GM13977 (cell line): ENCODE data around the gene STAT4.

Source experiments
- DNase-seq: peaks from one replicate; pipeline ENCODE4 v3.0.0; 2012; ENCODE audit warnings: low spot score
- in situ Hi-C: fragments of 300-500 bp; cut with MboI; formaldehyde crosslinking; loops from one replicate; pipeline ENCODE4 v1.12.0; 2022; ENCODE audit warnings: low sequenced_read_pairs, low pct_unique_long_range_greater_than_20kb, mixed read lengths, inconsistent platforms; ENCODE audit not compliant: unreplicated experiment
- TF ChIP-seq, protein P1 (sequence below): IDR thresholded peaks from 2 replicates; pipeline ENCODE4 v1.5.1; 2012; ENCODE audit warnings: mild to moderate bottlenecking, control low read depth; ENCODE audit not compliant: insufficient read depth; ENCODE audit errors: extremely low read depth, missing control alignments

Gene STAT4

GRCh38 chr2:191176801-191177438 is 26.1 kb upstream of the STAT4 start:
- no peak for DNase-seq
- in situ Hi-C loops = no loop called here
- TF ChIP-seq, protein P1, sequence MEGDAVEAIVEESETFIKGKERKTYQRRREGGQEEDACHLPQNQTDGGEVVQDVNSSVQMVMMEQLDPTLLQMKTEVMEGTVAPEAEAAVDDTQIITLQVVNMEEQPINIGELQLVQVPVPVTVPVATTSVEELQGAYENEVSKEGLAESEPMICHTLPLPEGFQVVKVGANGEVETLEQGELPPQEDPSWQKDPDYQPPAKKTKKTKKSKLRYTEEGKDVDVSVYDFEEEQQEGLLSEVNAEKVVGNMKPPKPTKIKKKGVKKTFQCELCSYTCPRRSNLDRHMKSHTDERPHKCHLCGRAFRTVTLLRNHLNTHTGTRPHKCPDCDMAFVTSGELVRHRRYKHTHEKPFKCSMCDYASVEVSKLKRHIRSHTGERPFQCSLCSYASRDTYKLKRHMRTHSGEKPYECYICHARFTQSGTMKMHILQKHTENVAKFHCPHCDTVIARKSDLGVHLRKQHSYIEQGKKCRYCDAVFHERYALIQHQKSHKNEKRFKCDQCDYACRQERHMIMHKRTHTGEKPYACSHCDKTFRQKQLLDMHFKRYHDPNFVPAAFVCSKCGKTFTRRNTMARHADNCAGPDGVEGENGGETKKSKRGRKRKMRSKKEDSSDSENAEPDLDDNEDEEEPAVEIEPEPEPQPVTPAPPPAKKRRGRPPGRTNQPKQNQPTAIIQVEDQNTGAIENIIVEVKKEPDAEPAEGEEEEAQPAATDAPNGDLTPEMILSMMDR = no peak

GRCh38 chr2:191176305-191176704 is 25.5 kb upstream of the STAT4 start:
- no peak for DNase-seq
- in situ Hi-C loops = no loop called here
- TF ChIP-seq, protein P1 = no peak

- no peak for DNase-seq
- in situ Hi-C loops = loop anchor here (25.0 kb wide), 1 partner anchor 338 kb away; no protein-coding TSS in a partner anchor
- TF ChIP-seq, protein P1 = no peak
These were observed 23.6 kb upstream of the STAT4 start for GRCh38 chr2:191174442-191174841.

DNA sequence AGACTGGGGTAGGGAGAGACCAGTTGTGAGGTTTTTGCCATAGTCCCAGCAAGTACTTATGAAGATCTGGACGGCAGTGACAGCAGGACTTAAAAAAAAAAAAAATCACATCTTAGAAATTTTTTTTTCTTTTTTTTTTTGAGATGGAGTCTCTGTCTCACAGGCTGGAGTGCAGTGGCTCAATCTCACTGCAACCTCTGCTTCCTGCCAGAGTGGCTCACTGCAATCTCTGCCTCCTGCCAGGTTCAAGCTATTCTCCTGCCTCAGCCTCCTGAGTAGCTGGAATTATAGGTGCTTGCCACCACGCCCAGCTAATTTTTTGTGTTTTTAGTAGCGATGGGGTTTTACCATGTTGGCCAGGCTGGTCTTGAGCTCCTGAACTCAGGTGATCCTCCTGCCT is 22.4 kb upstream of the STAT4 start:
- DNase-seq = no peak
- in situ Hi-C loops = loop anchor here (25.0 kb wide), 1 partner anchor 339 kb away; no protein-coding TSS in a partner anchor
- TF ChIP-seq, protein P1 = no peak

DNA sequence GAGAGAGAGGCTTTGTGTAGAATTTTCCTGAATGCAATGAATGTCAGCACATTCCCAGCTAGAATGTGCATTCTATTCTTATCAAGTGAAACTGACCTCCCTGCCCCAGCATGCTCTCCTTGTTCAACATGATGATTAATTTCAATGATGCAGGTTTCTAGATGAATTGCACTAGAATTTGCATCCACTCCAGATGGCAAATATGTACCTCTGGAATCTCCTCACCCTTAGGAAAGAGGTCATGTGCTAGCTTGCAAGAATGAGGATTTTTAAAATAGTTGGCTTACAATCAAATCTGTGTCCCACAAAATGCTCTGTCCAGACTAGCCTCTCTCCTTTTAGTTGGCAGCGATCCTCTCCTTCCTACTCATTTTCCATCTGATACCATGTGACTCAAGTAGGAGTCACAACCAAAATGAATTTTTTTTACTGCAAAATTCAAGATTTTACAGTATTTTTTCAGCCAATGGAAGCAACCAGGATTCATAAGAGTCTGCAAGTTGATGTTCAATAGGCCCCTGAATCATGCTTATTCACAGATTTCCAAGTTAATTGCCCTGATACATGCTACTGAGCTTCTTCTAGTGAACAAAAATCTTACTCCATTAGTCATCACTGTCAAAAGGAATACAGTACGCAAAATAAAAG is 21.0 kb upstream of the STAT4 start:
- in situ Hi-C loops = loop anchor here (25.0 kb wide), 1 partner anchor 340 kb away; no protein-coding TSS in a partner anchor
- no peak for DNase-seq
- TF ChIP-seq, protein P1 = no peak

- TF ChIP-seq, protein P1 = no peak
- DNase-seq = no peak
- in situ Hi-C loops = loop anchor here (25.0 kb wide), 1 partner anchor 341 kb away; no protein-coding TSS in a partner anchor
These were observed 20.5 kb upstream of the STAT4 start for GRCh38 chr2:191171286-191171685.
